Measurements from ENCODE around the gene ART4. TPM values are rescaled to one million over a fixed set of nuclear protein-coding genes. Genes with fewer than 3 reads are reported as not detected.

The ART4 gene
- total RNA-seq, 1 experiment from 2014 or later: not detected

GRCh38 chr12:14868916-14869506 is 25.7 kb upstream of the ART4 start:
- ATAC-seq: no peak
- Mint-ChIP-seq H3K36me3 (peaks cover 18% of the 10 kb centered on the region), H3K9me3 (peaks cover 31% of the 10 kb centered on the region), H3K4me3 (no peak overlapping the region), H3K4me1 (no peaks in the 10 kb centered on the region), H3K27me3 (ENCODE audit: low read depth) (peaks cover 6% of the 10 kb centered on the region), H3K27ac (no peak overlapping the region)
- CTCF ChIA-PET: no interaction called here
- DNase-seq (ENCODE audit: low spot score): no peak
- TF ChIP-seq ZBTB21 (CRISPR knock-in tag; IDR thresholded peaks at IDR 0.05; ENCODE audit: borderline replicate concordance) (no peak), MXD4 (CRISPR knock-in tag; IDR thresholded peaks at IDR 0.05; ENCODE audit: borderline replicate concordance) (no peak), ELF4 (CRISPR knock-in tag; IDR thresholded peaks at IDR 0.05; ENCODE audit: low read depth) (no peak), USF1 (CRISPR knock-in tag; IDR thresholded peaks at IDR 0.05) (no peak), ZNF121 (CRISPR knock-in tag; IDR thresholded peaks at IDR 0.05) (no peak), MAX (CRISPR knock-in tag; IDR thresholded peaks at IDR 0.05) (no peak), PREB (CRISPR knock-in tag; IDR thresholded peaks at IDR 0.05; ENCODE audit: borderline replicate concordance) (no peak), CREB1 (CRISPR knock-in tag; IDR thresholded peaks at IDR 0.05) (no peak), ZNF416 (CRISPR knock-in tag; IDR thresholded peaks at IDR 0.05) (no peak), SMAD3 (CRISPR knock-in tag; IDR thresholded peaks at IDR 0.05; ENCODE audit: borderline replicate concordance) (no peak), JAZF1 (CRISPR knock-in tag; IDR thresholded peaks at IDR 0.05) (no peak), PRDM15 (CRISPR knock-in tag; IDR thresholded peaks at IDR 0.05) (no peak), SP1 (CRISPR knock-in tag; conservative IDR thresholded peaks at IDR 0.05) (no peak), ZNF138 (CRISPR knock-in tag; conservative IDR thresholded peaks at IDR 0.05) (no peak), ZNF263 (CRISPR knock-in tag; IDR thresholded peaks at IDR 0.05; ENCODE audit: low read depth) (no peak), CDX4 (CRISPR knock-in tag; IDR thresholded peaks at IDR 0.05; ENCODE audit: borderline replicate concordance) (no peak), EMX1 (CRISPR knock-in tag; IDR thresholded peaks at IDR 0.05) (no peak), GTF2I (CRISPR knock-in tag; conservative IDR thresholded peaks at IDR 0.05) (no peak), ZMAT4 (CRISPR knock-in tag; IDR thresholded peaks at IDR 0.05) (no peak)
- POLR2A ChIA-PET: no interaction called here

- Mint-ChIP-seq H3K4me1 (no peaks in the 10 kb centered on the region), H3K27me3 (ENCODE audit: low read depth) (peaks cover 10% of the 10 kb centered on the region), H3K4me3 (no peak overlapping the region), H3K36me3 (peaks cover 24% of the 10 kb centered on the region), H3K27ac (no peak overlapping the region), H3K9me3 (peaks cover 56% of the 10 kb centered on the region)
- DNase-seq (ENCODE audit: low spot score) (no peak), ATAC-seq (no peak)
- CTCF ChIA-PET: no interaction called here
- TF ChIP-seq NFYB (CRISPR knock-in tag; conservative IDR thresholded peaks at IDR 0.05; ENCODE audit: low read depth) (no peak), MLX (CRISPR knock-in tag; IDR thresholded peaks at IDR 0.05) (no peak), ATF3 (CRISPR knock-in tag; conservative IDR thresholded peaks at IDR 0.05) (no peak), USF2 (CRISPR knock-in tag; IDR thresholded peaks at IDR 0.05) (no peak), NFE2L1 (CRISPR knock-in tag; IDR thresholded peaks at IDR 0.05) (no peak), GABPB1 (CRISPR knock-in tag; IDR thresholded peaks at IDR 0.05) (no peak), CREM (CRISPR knock-in tag; IDR thresholded peaks at IDR 0.05) (no peak), TP53 (CRISPR knock-in tag; IDR thresholded peaks at IDR 0.05) (no peak), ELF4 (CRISPR knock-in tag; IDR thresholded peaks at IDR 0.05; ENCODE audit: low read depth) (no peak)
- POLR2A ChIA-PET: no interaction called here
Measured at GRCh38 chr12:14860490-14860889, 17.2 kb upstream of the ART4 start.
